HG03159 (cell line): ENCODE results near the gene MRPS18A.

Experiments
- ATAC-seq: cut with Tn5 transposase; IDR thresholded peaks from one replicate; pipeline ENCODE4 v1.9.1; 2021; ENCODE audit warnings: mild to moderate bottlenecking, moderate library complexity; ENCODE audit not compliant: unreplicated experiment

Gene MRPS18A

DNA sequence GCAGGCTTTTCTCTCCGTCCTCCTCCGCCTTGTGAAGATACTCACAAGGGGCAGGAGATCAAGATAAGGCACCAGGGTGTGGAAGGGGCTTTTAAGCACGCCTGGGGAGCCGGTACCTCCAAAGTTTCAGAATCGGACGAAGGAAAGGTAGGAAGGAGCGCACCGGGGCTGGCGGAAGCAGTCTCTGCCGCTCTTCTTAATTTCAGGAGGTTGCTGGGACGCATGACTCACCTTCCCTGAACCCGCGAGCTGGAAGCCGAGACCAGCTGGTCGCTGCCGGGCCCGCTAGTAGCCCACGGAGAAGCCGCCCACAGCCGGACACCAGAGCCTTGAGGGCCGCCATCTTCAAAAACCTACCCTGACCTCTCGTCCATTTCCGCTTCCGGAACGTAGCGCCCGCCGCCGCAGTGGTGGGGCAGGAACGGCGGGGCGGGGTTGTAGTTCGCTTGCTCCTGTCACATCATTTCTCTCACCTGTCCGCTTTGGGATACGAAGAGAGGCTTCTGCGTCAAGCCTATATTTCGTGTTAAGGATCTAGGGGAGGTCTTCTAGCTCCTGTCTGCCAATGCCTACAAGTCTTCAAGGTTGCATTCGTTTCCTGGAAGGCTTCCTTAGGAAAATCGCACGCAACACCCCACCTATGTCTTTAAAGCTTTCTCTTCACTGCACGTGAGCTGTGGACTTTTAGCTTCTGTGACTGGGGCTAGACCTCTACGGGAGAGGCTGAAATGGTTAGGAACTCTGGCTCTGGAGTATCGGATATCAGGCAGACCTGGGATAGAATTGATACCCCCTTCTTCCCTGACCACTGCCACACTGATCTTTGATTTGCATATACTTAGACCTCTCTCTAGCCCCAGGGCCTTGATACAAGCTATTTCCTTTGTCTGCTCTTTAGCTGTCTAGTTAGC is at the start of gene MRPS18A:
Gene MRPS18A, minus strand, starts transcription at position 355 of the 911 bp plus-strand sequence. Its CDS starts 12 bp downstream, at position 343.
- ATAC-seq = peak; percentile 89

DNA sequence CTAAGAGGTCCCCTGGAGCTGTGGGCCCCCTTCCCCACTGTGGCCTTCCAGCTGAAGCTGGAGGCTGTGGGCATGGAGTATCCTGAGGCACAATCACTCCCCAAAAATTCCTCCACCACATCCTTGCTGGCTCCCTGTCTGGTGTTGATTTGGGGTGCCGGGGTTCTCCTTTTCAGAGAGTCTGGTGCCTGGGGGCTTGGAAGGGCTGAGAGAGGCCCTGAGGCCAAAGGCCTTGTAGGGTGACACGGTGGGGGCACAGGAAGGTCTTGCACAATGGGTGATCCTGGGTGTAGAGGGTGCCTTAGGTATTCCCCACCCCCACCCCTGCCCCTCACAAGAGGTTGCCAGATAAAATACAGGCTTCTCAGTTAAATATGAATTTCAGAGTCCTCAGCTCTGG is 49.3 kb upstream of the MRPS18A start:
- no peak for ATAC-seq

DNA sequence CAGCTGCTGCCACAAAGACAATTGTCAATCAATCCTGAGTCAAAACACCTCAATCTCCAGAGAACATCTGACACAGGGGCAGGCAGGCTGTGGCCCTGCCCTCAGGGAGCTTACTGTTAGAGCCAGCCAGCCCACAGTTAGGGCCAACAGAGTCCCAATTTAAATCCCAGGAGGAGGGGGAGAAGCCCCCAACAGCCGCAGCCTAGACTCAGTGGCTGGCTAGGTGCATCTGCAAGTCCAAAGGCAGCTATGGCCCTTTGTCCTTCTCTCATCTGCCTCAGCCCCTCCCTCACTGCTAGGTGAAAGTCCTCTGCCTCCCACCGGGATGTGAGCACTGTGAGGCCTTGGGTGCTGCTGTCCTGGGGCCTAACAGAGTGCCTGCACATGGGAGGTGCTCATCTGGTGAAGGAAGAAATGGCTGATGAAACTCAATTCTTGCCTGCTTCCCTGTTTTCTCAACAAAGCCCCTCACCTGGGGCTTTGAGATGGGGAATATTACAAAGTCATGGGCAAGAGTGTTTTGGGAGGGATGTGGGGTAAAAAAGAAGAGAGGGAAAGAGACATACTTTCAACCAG is 48.7 kb upstream of the MRPS18A start:
- no peak for ATAC-seq

DNA sequence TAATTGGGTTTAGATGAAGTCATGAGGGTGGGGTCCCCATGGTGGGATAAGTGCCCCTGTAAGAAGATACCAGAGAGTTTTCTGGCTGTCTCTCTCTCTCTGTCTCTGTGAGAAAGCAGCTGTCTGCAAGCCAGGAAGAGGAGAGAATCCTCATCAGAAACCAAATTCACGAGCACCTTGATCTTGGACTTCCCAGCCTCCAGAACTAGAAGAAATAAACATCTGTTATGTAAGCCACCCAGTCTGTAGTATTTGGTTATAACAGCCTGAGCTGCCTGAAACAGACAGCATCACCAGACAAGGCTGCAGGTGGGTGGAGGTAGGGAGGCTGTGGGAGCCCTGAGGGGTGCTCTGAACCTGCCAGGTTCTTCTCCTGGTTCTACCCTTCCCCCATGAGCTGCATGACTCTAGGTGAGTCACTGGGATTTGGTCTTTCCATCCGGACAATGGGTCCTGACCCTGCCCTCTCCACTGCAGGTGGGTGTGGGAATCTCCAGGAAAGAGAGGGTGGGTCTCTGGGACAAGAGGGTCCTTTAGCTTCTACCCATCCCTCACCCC is 48.1 kb upstream of the MRPS18A start:
- no peak for ATAC-seq

DNA sequence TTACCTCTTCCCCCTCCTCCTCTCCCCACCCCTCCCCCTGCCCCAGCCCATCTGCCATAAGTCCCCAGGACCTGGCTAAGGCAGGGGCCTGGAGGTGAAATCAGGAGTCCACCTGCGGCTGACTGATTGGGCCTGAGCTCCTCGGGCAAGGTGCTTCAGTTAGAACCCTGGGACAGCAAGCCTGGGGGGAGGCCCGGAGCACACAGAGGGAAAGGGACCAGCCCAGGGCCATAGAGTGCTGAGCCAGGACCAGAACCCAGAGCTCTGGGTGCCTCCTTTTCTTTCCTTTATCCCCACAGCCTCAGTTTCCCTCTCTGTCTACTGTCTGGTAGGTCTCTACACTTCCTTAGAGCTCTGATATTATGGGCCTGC is 46.7 kb upstream of the MRPS18A start:
- ATAC-seq = no peak

GRCh38 chr6:43733471-43734293 is 46.1 kb upstream of the MRPS18A start:
- peak; percentile 76 for ATAC-seq

- no peak for ATAC-seq
Observed at GRCh38 chr6:43730634-43731033, 43.0 kb upstream of the MRPS18A start.

GRCh38 chr6:43729537-43729936 is 41.9 kb upstream of the MRPS18A start:
- no peak for ATAC-seq

DNA sequence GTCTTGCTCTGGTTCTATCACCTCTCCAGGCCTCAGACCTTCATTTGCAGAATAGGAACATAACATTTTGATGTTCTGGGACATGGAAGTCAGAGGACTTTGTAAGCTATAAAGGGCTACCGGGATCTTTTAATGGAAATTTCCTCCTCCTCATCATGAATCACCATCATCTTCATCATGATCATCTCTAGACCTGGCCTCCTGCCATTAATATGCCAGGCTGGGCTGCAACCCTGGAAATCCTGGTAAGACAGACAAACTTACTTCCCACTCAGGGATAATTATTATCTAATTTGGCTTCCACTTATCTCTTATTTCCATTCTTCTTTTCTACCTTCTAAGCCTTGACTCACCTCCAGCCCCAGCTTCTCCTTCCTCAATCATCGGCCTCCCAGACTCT is 41.0 kb upstream of the MRPS18A start:
- no peak for ATAC-seq

DNA sequence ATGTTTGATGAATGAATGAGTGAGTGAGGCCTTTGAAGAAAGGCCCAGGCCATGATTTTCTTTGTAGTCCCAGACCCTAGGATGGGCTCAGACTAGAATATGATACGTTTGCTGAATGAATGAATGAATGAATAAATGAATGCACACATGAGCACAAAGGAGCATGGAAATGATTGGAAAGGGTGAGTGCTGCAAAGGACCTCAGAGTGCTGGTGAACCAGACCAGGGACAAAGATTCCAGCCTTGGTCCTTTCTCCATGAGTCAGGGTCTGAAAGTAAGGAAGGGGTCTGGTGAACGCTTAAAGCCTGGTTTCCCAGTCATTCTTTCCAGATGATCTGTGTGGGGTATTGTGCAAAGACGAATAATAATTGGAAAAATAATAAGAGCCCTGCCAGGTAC is 40.0 kb upstream of the MRPS18A start:
- ATAC-seq = no peak

- no peak for ATAC-seq
Observed at GRCh38 chr6:43725643-43726580, 38.3 kb upstream of the MRPS18A start.

GRCh38 chr6:43724914-43725642 is 37.5 kb upstream of the MRPS18A start:
- peak; percentile 66 for ATAC-seq

DNA sequence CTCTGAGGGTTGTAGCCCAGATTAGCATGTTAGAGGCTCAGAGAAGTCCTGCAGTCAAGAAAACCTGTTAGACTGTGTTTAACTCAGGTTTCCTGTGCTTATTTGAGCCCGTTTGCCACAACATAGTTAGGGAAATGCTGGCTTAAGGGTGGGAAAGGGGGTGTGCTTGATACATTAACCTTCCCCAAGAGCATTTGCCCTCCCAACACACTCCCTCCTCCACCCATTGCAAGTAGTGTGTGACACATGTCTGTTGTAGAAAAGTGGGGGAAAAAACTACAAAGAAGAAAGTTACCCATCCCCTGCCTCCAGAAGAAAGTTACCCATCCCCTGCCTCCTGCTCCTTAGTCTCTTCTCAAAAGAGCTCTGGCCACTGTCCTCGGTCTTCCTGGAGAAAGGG is 36.8 kb upstream of the MRPS18A start:
- no peak for ATAC-seq

DNA sequence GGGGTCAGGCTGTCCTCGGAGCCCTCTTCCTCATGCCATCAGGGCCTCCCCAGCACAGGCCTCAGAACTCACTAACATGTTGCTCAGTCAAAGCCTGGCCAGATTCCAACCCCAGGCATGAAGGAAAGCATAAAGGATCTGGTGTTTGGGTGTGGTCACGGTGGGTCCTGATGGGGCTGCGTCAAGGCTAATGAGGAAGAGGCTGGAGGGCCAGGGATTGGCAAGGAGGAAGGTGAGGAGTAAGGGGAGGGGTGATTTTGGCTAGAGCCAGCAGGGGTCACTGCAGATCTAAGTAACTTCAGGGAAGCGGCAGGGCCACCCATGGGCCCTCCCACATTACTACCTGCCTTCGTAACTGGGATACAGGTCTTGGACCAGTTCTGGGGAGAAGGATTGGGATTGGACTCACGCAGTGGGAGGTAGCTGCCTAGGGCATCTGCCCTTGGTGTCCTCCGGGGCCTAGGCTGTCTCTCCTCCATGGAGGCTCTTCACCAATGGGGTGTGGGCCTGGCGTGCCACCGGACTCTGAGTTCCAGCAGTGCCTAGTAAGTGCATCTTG is 36.2 kb upstream of the MRPS18A start:
- peak; percentile 64 for ATAC-seq

- no peak for ATAC-seq
Observed at GRCh38 chr6:43722920-43723545, 35.4 kb upstream of the MRPS18A start.

- no peak for ATAC-seq
Observed at GRCh38 chr6:43720999-43721398, 33.4 kb upstream of the MRPS18A start.

GRCh38 chr6:43719511-43719910 is 31.9 kb upstream of the MRPS18A start:
- ATAC-seq = no peak

DNA sequence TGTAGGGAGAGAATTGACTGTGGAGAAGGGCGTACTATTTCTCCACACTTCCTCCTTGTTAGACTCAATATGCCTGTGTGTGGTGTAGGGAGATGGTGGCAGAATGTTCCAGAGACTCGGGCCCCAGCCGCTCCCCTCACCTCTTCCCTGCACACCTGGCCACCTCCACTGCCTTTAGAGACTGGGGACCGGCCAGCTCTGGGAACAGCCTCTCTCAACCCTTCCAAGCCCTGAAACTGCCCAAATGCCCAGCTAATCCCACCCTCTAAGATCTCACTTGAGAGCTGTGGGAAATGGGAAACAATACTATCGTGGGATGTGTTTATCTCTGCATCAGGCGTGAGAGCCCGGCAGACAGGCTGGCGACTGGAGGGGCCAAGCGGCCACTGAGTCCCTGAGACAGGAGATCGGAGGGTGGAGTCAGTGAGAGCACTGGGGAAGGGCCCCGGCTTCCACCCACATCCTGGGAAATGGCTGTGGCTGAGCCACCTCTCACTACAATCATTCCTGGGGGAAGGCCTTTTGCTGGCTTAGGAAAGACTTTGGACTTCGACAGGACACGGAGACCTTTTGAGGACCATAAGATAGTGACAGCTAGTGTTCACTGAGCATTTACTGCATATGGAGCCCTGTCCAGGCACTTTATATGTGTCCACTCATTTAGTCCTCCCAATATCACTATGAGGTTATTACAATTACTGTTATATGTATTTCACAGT is 31.0 kb upstream of the MRPS18A start:
- no peak for ATAC-seq
